ENCODE data around the gene NSUN4.
A peak's percentile ranks its signal among the peaks of the same experiment; 100 is the strongest.
"Not testable (repeated sequence)": the region's sequence is repeated elsewhere in the genome, so short reads cannot be mapped to it uniquely, and the experiment has no call there.

NSUN4 gene

GRCh38 chr1:46367701-46368100 lies 27.1 kb downstream of the NSUN4 start:
- not testable (repeated sequence) for DNase-seq (ENCODE audit: low spot score)

- no peak for DNase-seq (ENCODE audit: low spot score)
These were observed 28.2 kb downstream of the NSUN4 start for GRCh38 chr1:46368791-46369190.

GRCh38 chr1:46369542-46370213 lies 29.1 kb downstream of the NSUN4 start:
- DNase-seq (ENCODE audit: low spot score) = no peak

GRCh38 chr1:46370214-46370633 lies 29.6 kb downstream of the NSUN4 start:
- DNase-seq (ENCODE audit: low spot score) = no peak

- no peak for DNase-seq (ENCODE audit: low spot score)
These were observed 31.8 kb downstream of the NSUN4 start for GRCh38 chr1:46372431-46372830.

GRCh38 chr1:46379996-46380395 lies 39.4 kb downstream of the NSUN4 start:
- no peak for DNase-seq (ENCODE audit: low spot score)

GRCh38 chr1:46380508-46380907 lies 39.9 kb downstream of the NSUN4 start:
- no peak for DNase-seq (ENCODE audit: low spot score)

GRCh38 chr1:46393510-46393909 lies 52.9 kb downstream of the NSUN4 start:
- no peak for DNase-seq (ENCODE audit: low spot score)

- DNase-seq (ENCODE audit: low spot score) = peak; percentile 59
These were observed 53.7 kb downstream of the NSUN4 start, which contains the start of gene FAAH for GRCh38 chr1:46394108-46394871. Gene FAAH (plus strand): TSS chr1:46394317. CDS start chr1:46394349, 32 bp downstream.

GRCh38 chr1:46394872-46395465 lies 54.4 kb downstream of the NSUN4 start:
- no peak for DNase-seq (ENCODE audit: low spot score)

GRCh38 chr1:46396441-46397398 lies 56.1 kb downstream of the NSUN4 start:
- DNase-seq (ENCODE audit: low spot score) = no peak

- no peak for DNase-seq (ENCODE audit: low spot score)
These were observed 58.7 kb downstream of the NSUN4 start for GRCh38 chr1:46399307-46399706.

GRCh38 chr1:46400421-46400820 lies 59.8 kb downstream of the NSUN4 start:
- no peak for DNase-seq (ENCODE audit: low spot score)

GRCh38 chr1:46401154-46401913 lies 60.7 kb downstream of the NSUN4 start:
- DNase-seq (ENCODE audit: low spot score) = no peak

- peak; percentile 67 for DNase-seq (ENCODE audit: low spot score)
These were observed 61.5 kb downstream of the NSUN4 start for GRCh38 chr1:46401964-46402626.

- DNase-seq (ENCODE audit: low spot score) = no peak
These were observed 63.3 kb downstream of the NSUN4 start for GRCh38 chr1:46403916-46404315.

GRCh38 chr1:46404482-46405196 lies 64.0 kb downstream of the NSUN4 start:
- DNase-seq (ENCODE audit: low spot score) = no peak

- no peak for DNase-seq (ENCODE audit: low spot score)
These were observed 64.6 kb downstream of the NSUN4 start for GRCh38 chr1:46405197-46405555.

- no peak for DNase-seq (ENCODE audit: low spot score)
These were observed 65.1 kb downstream of the NSUN4 start for GRCh38 chr1:46405724-46406123.

Measured in SW480 (cell line).